GM12872 (cell line): ENCODE results near the gene CDC42BPG.

ENCODE experiments used
- TF ChIP-seq, protein P1 (sequence below): IDR thresholded peaks from 3 replicates; pipeline ENCODE4 v1.5.1; 2011; ENCODE audit warnings: low read depth, mild to moderate bottlenecking, low read length, moderate library complexity; ENCODE audit not compliant: insufficient read depth

CDC42BPG gene

DNA sequence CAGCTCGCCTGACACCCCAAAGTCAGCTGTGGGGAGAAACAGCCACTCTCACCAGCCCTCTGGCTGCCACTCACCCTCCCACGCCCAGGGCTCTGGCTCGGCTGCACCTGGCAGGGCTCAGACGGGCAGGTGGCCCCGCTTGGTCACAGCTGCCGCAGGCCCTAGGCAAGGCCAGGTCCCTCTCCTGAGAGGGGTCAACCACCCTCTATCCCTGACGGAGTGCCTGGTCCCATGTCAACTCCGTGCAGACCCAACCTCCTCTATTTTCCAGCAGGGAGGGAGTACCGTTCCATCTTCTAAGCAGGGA lies 43.3 kb downstream of the CDC42BPG start:
- TF ChIP-seq, protein P1, sequence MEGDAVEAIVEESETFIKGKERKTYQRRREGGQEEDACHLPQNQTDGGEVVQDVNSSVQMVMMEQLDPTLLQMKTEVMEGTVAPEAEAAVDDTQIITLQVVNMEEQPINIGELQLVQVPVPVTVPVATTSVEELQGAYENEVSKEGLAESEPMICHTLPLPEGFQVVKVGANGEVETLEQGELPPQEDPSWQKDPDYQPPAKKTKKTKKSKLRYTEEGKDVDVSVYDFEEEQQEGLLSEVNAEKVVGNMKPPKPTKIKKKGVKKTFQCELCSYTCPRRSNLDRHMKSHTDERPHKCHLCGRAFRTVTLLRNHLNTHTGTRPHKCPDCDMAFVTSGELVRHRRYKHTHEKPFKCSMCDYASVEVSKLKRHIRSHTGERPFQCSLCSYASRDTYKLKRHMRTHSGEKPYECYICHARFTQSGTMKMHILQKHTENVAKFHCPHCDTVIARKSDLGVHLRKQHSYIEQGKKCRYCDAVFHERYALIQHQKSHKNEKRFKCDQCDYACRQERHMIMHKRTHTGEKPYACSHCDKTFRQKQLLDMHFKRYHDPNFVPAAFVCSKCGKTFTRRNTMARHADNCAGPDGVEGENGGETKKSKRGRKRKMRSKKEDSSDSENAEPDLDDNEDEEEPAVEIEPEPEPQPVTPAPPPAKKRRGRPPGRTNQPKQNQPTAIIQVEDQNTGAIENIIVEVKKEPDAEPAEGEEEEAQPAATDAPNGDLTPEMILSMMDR: no peak

DNA sequence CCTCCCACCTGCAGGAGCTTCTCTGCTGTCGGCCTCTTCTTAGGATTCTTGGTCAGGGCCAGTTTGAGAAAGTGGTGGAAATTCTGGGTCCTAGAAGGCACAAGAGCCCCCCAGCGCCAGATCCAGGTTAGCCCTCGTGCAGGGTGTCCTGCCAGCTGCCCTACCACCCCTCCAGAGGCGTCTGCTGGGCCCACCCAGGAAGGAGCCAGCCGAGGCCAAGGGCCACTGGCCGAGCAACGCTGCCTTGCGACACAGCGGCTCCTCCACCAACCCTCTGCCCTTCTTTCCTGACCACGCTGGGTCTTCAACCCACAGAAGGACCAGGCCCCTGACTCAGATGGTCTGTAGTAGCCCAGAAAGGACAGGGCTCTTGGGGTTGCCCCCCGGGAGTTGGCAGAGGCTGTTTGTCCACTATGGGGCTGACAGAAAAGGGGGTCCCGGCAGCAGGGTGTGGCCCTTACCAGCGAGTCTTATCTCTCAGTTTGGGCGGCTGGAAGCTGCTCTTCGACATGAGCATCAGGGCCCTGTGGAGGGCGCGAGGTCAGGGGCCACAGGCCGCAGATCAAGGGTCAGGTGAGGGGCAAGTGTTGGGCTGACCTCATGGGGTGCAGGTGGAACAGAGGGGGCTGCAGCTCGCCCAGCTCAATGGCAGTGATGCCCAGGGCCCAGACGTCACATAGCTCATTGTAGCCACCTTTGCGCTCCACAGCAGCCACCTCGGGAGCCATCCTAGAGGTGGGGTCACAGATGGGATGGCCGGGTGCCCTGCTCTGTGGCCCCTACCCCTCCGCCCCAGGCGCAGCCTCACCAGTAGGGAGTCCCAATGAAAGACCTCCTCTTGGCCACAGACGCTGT lies 43.9 kb downstream of the CDC42BPG start:
- TF ChIP-seq, protein P1: no peak

DNA sequence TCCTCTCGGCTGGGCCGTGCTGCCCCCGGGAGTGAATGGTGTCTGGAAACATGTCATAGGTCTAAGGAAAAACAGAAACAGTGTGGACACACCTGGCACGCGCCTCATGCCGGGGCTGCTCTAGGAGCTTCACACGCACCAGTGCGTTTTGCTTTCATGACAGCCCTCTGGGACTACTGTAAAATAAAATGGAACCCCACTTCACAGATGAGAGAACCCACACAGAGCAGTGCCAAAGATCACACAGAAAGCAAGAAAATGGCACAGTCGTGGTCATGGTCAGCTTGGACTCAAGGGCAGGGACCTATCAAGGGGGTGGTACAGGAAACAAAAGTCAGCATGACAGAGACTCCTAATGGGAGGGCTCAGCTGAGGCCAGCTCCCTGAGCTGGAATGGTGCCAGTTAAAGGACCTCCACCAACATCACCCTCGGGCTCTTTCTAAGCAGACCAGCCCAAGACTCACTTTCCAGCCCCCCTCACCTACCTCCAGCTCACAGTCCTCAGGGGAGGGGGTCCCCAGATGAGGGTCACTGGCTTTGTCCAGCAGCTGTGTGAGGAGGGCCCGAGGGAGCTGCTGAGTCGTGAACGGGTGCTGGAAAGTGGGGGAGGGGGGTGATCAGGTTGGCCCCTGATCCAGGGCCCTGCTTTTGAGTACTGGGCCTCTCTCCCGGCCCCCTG lies 44.7 kb downstream of the CDC42BPG start:
- TF ChIP-seq, protein P1: no peak

DNA sequence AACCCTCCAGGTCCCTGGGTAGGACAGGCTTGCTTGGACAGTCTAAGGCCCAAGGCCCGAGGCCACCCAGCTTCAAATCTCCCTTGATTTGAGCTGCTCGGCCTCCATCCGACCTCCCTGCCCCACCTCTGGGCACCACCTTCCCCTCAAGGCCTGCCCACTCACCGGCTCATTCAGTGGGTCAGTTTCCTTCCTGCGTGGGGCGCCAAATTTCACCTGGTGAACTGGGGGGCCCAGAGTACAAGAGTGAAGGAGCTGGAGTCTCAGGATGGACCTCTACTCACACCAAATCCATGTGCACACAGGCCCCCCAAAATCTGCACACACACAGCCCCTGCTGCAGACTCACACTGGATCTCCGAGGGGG lies 45.2 kb downstream of the CDC42BPG start:
- TF ChIP-seq, protein P1: no peak

DNA sequence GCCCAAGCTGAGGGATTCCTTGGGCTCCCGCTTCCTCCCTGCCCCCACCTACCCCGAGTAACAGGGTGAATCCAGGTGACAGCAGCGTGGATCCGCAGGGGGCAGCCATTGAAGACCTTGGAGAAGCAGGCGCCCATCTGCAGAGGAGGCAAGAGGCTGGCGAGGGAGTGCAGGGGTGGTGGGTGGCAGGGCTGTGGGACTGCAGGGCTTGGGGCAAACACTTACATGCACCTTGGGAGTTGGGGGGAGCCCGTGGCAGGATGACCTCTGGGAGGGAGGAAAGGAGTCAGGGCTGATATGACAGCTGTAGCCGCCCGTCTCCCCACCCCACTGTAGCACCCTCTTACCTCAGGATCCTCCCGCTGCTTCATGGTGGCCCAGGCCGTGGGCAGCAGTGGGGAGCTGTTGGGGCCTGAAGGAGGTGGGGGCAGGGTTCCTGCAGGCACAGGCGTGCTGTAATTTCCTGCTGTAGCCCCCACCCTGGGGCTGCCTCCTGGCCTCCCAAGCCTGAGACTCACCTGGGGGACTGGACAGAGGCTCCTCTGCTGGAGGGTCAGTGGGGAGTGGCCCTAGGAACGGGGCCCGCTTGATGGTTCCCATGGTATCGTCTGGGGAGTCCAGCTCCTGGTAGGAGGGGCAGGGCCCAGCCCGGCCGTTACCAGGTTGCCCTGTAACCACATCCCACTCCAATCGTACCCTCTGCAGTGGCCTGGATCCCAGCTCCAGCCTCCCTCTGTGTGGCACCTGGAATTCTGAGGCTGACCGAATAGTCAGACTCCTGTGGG lies 47.5 kb downstream of the CDC42BPG start:
- TF ChIP-seq, protein P1: no peak

DNA sequence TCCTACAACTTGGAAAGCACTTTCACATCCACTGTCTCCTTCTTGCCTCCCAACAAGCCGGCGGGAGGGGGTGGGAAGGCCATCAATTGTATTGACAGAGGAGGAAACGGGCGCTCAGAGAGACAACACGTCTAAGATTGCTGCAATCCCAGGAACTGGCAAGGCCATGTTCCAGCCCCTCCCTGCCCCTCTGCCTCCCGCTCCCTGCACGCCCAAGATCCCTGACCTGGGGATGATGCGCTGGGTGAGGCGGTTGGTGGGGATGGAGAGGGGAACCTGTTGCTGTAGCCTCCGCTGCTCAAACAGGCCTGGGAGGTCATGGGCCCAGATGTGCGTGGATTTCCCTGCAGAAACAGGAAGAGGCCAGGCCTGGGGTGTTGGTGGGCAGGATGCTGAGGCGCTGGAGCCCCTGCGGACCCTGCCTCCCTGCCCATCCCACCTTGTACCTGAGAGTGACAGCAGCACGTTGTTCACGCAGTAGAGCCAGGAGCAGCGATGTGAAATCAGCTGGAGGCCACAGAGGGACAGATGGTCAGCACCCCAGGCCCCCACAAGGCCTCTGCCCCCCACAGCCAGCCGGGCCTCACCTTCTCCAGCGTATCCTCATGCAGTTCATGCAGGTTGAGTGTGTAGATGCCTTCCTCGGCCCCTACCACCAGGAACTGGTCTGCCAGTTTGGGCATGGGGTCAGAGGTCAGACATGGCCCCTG lies 48.3 kb downstream of the CDC42BPG start:
- TF ChIP-seq, protein P1: no peak

DNA sequence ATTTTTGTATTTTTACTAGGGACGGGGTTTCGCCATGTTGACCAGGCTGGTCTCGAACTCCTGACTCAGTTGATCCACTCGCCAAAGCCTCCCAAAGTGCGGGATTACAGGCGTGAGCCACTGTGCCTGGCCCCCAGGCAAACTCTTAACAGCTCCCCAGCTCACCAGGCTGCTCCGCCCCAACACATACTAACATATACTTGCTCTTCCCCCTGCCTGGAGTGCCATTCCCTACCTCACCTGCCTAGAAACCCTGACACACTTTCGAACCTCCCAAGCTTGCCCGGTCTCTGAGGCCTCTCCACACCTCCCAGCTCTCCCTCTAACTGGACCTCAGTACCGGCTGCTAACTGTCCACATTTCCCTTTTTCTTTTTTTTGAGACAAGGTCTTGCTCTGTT lies 49.9 kb downstream of the CDC42BPG start:
- TF ChIP-seq, protein P1: no peak
